ENCODE data around the gene CNOT2.
"Not testable (repeated sequence)": the region's sequence is repeated elsewhere in the genome, so short reads cannot be mapped to it uniquely, and the experiment has no call there.

Gene CNOT2

DNA sequence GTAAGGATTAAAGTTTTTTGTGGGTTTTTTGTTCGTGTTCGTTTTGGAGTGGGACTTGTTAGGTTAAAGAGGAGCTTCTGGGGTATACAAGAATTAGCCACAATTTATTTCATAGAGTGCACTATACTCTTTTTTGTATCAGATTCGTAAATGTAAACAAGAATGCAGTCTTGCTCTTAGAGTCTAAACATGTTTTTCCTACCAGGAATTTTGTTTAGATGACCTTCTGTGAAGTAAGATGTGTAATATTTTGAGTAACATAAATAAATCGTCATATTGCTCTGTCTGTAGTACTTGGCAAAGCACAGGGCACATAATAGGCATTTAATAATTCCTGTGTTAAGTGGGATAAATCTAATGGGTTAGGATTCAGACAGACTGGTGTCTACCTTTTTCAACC lies 9.6 kb downstream of the CNOT2 start:
- no peak for DNase-seq

DNA sequence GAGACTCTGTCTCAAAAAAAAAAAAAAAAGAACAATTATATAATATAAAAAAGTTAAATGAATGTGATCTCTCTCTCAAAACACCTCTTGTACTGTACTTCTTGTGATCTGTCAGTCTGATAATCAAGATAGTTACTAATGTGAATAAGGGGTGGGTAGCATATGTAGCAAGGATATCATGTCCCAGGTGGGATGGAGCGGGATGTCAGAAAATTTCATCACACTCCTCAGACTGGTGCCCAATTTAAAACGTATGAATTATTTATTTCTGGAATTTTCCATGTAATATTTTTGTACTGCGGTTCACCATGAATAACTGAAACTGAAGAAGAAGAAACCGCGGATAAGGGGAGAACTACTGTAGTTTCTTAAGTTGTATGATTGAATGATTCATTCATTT lies 11.0 kb downstream of the CNOT2 start:
- no peak for DNase-seq

DNA sequence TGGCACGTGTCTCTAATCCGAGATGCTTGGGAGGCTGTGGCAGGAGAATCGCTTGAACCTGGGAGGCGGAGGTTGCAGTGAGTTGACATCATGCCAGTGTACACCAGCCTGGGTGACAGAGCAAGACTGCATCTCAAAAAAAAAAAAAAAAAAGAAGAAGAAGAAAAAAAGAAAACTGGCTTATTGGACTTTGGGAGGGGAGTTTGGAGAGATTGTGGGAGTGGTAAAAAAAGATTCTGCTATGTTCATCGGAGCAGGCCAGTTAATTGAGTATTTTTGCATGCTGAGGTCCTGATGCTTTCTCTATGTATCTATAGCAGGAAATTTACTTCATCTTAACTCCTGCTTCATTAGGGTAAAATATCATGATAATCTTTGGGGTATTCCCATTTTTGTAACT lies 11.6 kb downstream of the CNOT2 start:
- no peak for DNase-seq

DNA sequence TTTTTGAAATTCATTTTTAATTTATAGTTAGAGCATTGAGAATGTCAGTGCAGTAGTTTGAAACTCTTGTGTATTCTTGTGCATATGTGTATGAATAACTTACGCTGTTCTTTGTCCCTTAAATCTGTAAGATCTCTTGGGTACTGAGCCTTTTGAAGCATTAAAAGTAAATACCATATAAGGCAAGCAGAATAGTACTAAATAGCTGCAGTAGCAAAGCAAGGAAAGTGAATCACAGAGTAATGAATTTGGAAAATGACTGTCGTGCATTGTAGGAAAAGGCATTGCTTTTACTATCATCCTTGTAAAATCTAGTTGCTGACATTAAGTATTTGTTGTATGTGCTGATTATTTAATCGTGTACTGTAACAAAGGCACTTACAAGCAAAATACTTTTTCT lies 12.1 kb downstream of the CNOT2 start:
- DNase-seq: no peak

DNA sequence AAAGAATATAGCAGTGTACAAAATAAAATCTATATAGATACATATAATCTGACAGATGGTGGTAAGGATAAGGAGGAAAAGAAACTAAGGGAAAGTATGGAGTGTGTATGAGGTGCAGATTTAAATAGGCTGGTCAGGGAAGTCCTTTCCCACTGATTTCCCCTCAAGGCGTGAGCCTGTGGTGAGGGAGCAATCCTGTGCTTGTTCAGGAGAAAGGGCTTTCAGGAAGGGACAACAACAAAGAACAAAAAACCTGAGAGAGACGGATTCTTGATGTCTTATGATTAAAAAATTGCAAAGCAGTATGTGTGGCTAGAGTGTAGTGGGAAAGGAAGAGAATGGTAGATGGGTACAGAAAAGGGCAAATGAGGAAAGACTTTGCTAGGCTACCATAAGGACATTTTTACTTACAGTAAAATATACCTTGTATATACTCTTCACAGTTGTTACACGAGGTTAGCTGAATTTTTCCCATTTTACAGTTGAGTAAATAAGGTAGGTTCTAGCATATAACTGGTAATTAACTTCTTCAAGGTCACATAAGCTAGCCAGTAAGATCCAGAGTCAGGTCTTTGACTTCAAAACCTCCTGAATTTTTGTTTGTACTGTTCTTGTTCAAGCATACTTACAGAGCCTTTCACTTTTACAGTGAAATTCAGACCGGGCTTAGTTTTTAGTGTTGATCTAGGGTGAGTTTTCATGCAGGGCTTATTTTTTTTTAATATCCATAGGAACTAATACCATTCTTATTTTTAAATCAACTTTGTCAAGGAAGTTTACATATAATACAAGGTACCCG lies 15.6 kb downstream of the CNOT2 start:
- DNase-seq: no peak

DNA sequence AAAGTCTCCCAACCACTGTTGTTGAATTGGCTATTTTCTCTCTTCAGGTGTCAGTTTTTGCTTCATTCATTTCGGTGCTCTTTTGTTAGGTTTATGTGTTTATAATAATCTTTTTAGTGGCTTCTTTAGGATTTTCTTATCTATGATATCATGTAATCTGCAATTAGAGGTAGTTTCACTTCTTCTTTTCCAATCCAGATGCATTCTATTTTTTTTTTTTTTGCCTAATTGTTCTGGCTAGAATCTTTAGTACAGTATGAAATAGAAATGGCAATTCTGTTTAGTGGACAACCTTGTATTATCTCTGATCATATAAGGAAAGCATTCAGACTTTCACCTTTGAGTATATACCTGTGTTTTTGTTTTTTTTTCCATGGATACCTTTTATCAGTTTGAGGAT lies 17.4 kb downstream of the CNOT2 start:
- no peak for DNase-seq

DNA sequence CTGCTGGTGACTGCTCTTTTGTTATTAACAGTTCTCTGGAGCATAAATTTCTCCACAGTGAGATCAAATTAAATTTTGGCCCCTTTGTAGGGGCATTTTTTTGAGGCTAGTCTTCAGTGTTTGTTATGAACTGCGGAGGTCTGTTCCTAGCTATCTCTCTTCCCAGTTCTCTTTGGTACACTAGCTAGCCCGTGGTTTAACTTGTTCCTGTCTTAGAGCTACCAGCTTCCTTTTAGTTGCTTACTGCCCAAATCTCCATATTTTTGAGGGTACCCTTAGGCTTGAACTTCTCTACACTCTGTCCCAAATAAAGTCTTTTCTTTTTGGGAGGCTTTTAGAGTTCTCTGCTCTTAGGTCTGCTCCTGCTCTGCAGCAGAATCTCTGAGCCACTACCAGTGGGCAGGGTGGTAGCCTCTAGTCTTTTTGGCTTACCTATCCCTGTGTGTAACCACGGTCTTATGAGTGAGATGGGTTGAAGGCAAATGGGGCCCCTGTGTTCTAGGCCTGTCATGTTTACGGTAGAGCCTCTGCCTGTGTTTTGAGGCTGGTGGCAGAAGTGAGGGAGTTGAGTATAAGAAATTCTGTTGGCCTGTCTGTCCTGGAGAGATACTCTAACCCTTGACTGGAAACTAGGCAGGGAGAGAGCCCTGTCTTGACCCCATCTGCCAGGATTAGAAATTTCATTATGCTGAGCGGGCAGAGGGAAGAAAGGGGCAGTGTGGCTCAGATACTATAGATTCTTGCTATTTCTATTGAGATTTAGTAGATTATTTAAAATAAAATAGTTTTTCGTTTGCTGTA lies 21.0 kb downstream of the CNOT2 start:
- DNase-seq: no peak

DNA sequence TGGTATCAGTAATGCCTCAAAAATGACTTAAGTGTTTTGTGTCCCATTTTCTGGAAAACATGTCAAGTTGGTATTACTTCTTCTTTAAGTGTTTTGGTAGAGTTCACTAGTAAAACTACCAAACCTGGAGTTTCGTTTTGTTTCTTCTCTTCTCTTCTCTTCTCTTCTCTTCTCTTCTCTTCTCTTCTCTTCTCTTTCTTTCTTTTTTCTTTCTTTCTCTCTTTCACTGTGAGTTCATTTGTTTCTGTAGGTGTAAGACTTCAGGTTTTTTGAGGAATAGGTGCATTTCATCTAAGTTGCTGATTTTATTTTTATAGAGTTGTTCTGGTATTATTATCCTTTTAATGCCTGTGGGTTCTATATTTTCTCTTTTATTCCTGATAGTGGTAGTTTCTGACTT lies 21.9 kb downstream of the CNOT2 start:
- no peak for DNase-seq

DNA sequence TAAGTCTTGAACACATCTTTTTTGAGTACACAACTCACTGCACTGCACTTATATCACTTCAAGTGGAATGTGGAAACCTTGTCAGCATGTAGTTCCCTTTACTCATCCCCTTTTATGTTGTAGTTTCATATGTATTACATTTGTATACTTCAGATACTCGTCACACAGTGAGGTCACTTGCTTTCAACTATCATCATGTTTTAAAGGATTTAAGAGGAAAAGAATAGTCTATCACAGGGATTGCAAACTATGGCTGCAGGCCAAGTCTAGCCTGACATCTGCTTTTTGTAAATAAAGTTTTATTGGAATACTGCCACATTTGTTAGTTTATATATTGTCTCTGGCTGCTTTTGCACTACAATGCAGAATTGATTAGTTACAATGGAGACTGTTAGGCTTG lies 24.3 kb downstream of the CNOT2 start:
- DNase-seq: no peak

DNA sequence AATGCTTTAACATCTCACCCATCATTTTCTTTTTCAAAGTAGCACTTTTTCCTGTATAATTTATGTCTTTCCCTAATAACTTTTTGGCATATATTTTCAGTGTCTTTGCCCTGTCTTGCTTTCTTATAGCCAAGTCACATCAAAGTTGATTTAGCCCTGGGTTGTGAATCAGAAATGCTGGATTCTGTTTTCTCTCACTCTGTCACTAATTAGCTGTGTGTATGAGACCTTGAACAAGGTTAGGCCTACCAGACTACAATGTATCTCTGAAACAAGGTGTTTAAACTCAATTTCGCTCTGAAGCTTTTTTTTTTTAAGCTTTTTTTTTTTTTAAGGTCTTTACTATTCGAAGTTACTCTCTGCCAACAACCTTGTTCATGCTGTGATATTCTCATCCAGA lies 25.7 kb downstream of the CNOT2 start:
- no peak for DNase-seq

DNA sequence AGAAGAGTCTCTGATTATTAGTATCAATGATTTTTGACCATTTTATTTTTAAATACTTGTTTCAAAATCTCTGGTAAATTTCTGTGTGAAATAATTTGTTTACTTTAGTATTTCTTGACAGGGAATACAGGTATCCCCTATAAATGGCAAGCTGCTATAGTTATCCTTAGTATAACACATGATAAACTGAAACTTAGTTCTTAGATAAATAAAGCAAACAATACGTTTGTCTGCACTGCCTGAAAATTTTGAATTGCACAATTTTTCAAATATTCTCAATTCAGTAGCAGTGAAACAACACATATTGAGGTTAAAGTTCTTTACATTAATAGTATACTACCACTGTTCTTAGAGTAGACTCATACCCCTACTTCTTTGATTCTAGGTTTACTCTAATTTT lies 26.9 kb downstream of the CNOT2 start:
- no peak for DNase-seq

DNA sequence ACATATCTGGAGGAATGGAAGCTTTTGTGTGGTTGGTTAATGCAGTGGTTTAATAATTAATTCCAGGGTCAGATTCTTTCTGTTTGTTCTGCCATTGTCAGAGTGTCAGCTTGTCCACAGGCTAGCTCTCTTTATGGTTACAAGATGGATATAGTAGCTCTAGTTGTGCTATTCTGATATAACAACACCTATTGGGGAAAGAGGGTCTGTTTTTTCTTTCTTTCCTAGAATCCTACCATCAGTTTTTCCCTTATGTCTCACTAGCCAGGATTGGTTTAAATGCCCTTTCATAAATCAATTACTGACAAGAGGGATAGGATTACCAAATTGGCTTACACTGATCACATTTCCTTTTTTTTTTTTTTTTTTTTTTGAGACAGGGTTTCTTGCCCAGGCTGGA lies 27.8 kb downstream of the CNOT2 start:
- DNase-seq: no peak

DNA sequence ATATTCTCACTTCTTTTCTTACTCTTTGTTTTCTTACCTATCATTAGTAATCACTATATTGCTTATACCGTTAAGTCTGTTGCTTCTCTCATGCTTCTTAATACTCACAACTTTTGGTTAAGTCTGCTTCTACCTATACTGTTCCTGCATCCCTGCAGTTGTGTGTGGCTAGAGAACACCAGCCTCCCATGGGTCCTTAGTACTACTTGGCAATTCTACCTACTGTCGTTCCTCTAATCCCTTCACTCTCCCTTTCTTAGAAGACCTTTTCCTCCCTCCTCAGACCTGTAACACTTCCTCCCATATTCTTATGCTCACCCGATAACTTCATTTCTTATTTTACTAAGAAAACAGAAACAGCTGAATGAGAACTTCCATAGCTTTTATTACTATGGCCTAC lies 29.3 kb downstream of the CNOT2 start:
- no peak for DNase-seq

DNA sequence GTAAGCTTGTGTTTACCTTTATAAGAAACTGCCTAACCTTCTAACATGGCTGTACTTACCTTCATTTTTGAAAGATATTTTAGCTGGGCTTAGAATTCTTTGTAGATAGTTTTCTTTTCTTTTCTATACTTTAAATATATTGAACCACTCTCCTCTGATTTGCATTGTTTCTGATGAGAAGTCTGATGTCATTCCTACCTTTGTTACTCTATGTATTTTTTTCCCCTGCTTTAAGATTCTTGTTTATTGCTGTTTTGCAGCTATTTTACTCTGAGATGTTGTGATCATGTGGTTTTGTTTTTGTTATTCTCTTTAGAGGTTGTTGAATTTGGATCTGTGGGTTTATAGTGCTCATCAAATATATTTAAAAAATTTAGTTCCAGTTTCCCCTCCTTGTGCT lies 31.8 kb downstream of the CNOT2 start:
- no peak for DNase-seq

DNA sequence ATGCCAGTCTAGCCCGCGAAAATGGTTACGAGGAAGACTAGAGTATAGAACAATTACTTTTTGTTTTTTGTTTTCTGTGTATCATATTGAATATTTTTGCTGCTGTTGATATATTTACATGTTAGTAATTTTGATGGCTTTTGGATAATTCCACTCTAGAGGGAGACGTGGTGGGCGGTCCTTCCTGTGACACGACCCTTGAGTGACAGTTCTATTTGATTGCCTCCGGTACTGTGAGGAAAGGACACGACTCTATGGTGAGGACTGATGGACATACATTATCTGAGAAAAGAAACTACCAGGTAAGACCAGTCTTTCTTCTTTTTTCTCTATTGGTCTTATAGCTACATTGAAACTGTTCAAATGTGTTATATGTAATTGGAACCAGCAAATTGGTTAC lies 34.7 kb downstream of the CNOT2 start:
- no peak for DNase-seq

DNA sequence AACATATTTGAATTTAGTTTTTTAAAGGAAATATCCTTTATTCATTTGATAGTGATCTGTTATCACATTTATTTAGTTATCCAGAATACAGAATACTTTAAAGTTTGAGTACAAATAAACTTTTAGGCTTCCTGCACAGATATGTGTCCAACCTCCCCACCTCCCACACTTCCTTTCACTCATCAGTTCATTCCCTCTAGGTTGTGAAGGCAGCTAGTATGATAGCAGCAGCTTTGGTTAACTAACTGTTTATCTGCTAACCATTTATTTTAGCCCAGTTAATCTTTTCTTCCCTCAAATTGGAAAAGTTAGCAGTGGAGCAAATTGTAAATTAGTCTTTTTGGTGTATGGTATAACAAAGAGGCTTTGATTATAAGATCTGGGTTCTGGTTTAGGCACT lies 35.7 kb downstream of the CNOT2 start:
- DNase-seq: no peak

DNA sequence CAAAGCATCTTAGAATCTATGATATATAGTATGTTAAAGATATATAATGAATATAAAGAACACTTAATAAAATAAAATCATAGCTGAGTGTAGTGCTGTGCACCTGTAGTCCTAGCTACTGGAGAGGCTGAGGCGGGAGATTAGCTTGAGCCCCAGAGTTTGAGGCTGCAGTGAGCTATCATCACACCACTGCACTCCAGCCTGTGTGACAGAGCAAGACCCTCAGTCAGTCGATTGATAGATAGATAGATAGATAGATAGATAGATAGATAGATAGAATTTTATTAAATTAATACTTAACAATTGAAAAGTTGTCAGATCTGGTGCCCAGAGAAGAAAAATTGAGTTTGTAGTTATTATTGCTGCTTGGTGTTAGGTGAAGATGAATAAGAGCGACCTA lies 40.0 kb downstream of the CNOT2 start:
- DNase-seq: no peak

DNA sequence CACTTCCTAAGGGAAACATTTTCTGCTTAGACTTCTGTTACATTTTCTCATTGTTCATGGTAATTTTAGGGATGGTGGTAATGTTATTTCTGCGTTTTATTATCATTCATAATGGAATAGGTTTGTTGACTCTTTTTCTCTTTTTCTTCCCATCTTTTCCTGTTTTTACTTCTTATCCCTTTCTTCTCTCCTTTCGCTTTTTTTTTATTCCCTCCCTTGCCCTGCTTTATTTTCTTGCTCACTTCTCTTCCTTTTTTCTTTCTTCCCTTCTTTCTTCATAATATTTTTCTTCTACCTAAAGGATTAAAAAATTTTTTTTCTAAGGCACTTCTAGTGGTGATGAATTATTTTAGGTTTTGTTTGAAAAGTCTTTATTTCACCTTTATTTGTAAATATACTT lies 45.6 kb downstream of the CNOT2 start:
- no peak for DNase-seq

DNA sequence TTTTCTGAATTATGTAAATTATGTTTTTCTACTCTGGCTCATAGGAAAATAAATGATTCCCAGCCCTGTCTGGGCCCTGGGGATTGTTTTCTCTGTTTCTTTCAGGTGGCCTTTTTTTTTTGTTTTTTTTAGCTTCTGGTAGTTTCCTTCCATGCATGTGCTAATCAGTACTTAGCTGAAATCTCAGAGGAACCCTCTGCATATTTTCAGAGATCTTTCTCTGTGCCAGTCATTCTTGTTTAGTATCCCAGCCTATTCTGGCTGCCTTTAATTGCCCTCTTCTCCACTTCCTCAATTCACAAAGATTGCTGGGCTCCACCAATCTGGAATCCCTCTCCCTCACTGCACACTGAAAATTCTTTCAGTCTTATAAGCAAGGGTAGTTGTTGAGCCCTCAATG lies 46.9 kb downstream of the CNOT2 start:
- no peak for DNase-seq

DNA sequence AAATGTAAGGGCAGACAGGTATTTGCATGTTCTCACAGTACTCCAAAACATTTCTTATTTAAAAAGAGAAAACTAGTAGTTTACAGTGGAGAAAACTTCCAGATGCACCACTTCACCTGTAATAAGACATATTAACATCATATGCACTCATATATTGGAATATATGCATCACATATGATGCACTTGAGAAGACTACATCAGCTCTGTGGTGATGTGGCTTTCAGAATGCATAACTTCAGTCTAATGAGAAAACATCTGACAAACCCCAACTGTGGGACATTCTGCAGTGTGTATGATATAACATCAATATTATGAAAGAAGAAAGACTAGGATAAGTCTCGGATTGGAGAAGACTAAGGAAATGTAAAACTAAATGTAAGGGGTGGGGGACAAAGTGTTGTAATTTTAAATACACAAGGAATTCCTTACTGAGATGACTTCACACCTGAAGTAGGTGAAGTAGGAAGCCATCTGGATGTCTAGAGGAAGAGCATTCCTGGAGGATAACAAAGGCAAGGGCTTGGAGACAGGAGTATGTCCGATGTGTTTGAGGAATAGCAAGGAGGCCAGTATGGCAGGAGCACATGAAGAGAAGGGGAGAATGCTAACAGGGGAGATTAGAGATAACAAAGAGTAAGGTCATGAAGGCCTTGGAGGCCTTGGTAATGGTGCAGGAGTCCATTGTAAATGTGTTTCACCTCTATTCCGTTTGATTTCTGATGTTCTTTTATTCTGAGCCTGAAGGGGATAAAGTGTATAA lies 49.0 kb downstream of the CNOT2 start:
- DNase-seq: no peak

DNA sequence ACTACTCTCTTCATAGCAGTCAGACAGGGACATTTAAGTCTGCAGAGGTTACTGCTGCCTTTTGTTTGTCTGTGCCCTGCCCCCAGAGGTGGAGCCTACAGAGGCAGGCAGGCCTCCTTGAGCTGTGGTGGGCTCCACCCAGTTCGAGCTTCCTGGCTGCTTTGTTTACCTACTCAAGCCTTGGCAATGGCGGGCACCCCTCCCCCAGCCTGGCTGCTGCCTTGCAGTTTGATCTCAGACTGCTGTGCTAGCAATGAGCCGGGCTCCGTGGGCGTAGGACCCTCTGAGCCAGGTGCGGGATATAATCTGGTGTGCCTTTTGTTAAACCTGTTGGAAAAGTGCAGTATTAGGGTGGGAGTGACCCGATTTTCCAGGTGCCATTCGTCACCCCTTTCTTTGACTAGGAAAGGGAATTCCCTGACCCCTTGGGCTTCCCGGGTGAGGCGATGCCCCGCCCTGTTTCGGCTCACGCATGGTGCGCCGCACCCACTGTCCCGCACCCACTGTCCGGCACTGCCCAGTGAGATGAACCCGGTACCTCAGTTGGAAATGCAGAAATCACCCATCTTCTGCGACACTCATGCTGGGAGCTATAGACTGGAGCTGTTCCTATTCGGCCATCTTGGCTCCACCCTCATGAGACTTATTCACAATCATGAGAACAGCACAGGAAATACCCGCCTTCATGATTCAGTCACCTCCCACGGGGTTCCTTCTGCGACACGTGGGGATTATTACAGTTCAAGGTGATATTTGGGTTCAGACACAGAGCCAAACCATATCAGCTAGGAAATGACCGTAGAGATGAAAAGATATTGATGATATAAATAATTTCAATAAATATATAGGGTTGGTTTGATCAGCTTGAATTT lies 61.7 kb downstream of the CNOT2 start:
- not testable (repeated sequence) for DNase-seq

DNA sequence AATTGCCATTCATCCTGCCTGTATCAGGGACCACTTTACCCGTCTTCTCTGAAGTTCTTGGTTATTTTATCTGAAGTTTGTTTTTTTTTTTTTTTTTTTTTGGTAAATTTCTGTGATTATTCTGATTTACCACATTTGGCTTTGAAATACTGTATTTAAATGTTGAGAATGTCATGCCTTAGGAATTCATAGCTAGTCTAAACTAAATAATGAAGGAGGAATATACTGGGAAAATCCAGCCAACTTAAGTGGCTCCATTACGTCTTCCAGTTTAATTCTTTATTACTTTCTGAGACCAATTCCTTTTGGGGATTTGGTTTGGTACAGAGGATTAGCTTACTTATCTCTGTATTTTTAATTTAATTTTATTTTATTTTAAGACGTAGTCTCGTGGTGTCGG lies 62.6 kb downstream of the CNOT2 start:
- DNase-seq: no peak

DNA sequence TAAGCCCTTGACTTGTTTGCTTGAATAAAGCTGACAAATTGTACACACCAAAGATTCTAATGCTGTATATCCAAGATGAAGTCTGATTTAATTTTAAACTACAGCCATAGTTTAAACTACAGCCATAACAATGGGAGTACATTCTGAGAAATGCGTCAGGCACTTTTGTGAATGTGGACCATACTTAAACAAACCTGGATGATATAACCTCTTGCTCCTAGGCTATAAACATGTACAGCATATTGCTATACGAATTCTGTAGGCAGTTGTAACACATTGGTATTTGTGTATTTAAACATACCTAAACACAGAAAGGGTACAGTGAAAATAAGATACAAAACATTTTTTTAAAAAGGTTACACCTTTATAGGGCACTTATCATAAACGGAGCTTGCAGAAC lies 63.4 kb downstream of the CNOT2 start:
- no peak for DNase-seq
